SK-N-SH treated with all-trans-retinoic acid at 6 μM for 48 hours (cell line): Measurements from ENCODE around the gene CCDC106.

Source experiments
- ARNTL ChIP-seq: fragments of 450-650 bp; formaldehyde crosslinking; IDR thresholded peaks from 2 replicates; pipeline ENCODE4 v1.5.0; 2020; ENCODE audit warnings: low read depth, mild to moderate bottlenecking, moderate library complexity, borderline replicate concordance
- GLIS3 ChIP-seq: fragments of 250-450 bp; sonication (Bioruptor Pico); IDR thresholded peaks from 2 replicates; pipeline ENCODE4 v1.5.0; 2020; ENCODE audit warnings: mild to moderate bottlenecking, moderate library complexity
- ISL1 ChIP-seq: fragments of 250-450 bp; sonication (Bioruptor Pico); IDR thresholded peaks from 2 replicates; pipeline ENCODE4 v2.1.2; 2022; ENCODE audit warnings: mild to moderate bottlenecking, moderate library complexity
- RARB ChIP-seq: fragments of 250-450 bp; sonication (Bioruptor Pico); IDR thresholded peaks from 2 replicates; pipeline ENCODE4 v1.8.0; 2021; ENCODE audit warnings: mild to moderate bottlenecking, moderate library complexity
- ZC3H10 ChIP-seq: fragments of 250-450 bp; sonication (Bioruptor Pico); IDR thresholded peaks from 2 replicates; pipeline ENCODE4 v1.5.1; 2021; ENCODE audit warnings: mild to moderate bottlenecking, moderate library complexity
- ZFP30 ChIP-seq: fragments of 450-650 bp; formaldehyde crosslinking; IDR thresholded peaks from 2 replicates; pipeline ENCODE4 v1.5.0; 2022; ENCODE audit warnings: mild to moderate bottlenecking, moderate library complexity
- TF ChIP-seq, protein P1 (sequence below): fragments of 250-450 bp; sonication (Bioruptor Pico); IDR thresholded peaks from 2 replicates; pipeline ENCODE4 v1.8.0; 2020; ENCODE audit warnings: mild to moderate bottlenecking, moderate library complexity, borderline replicate concordance
- TF ChIP-seq, protein P2 (sequence below): fragments of 250-450 bp; sonication (Bioruptor Pico); IDR thresholded peaks from 2 replicates; pipeline ENCODE4 v1.8.0; 2021; ENCODE audit warnings: low read depth, mild to moderate bottlenecking, moderate library complexity, borderline replicate concordance

DNA sequence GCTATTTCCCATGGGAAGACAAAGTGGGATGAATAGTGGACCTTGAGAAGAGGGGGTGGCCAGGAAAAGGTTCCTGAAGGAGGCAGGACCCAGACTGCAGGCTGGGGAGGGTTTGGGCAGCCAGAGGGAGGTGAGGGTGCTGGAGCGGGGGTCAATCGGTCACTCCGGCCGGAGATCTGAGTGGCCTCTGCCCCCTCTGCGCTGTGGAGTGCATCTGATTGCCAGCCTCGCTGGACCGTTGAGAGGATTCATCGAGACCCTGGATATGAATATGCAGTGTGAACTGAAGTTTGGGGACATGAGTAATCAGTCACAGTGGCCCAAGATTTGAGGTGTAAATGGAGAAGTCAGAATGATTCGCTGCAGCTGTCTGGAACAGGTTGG, 12.7 kb upstream of the CCDC106 start:
- TF ChIP-seq, protein P1, sequence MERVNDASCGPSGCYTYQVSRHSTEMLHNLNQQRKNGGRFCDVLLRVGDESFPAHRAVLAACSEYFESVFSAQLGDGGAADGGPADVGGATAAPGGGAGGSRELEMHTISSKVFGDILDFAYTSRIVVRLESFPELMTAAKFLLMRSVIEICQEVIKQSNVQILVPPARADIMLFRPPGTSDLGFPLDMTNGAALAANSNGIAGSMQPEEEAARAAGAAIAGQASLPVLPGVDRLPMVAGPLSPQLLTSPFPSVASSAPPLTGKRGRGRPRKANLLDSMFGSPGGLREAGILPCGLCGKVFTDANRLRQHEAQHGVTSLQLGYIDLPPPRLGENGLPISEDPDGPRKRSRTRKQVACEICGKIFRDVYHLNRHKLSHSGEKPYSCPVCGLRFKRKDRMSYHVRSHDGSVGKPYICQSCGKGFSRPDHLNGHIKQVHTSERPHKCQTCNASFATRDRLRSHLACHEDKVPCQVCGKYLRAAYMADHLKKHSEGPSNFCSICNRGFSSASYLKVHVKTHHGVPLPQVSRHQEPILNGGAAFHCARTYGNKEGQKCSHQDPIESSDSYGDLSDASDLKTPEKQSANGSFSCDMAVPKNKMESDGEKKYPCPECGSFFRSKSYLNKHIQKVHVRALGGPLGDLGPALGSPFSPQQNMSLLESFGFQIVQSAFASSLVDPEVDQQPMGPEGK (CRISPR knock-in tag): no peak
- TF ChIP-seq ARNTL (CRISPR knock-in tag) (no peak), ISL1 (CRISPR knock-in tag) (no peak), RARB (CRISPR knock-in tag) (no peak), ZFP30 (no peak), ZC3H10 (no peak), GLIS3 (no peak)
- TF ChIP-seq, protein P2, sequence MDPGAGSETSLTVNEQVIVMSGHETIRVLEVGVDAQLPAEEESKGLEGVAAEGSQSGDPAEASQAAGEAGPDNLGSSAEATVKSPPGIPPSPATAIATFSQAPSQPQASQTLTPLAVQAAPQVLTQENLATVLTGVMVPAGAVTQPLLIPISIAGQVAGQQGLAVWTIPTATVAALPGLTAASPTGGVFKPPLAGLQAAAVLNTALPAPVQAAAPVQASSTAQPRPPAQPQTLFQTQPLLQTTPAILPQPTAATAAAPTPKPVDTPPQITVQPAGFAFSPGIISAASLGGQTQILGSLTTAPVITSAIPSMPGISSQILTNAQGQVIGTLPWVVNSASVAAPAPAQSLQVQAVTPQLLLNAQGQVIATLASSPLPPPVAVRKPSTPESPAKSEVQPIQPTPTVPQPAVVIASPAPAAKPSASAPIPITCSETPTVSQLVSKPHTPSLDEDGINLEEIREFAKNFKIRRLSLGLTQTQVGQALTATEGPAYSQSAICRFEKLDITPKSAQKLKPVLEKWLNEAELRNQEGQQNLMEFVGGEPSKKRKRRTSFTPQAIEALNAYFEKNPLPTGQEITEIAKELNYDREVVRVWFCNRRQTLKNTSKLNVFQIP: no peak
